SK-N-SH (cell line): ENCODE data around the gene THSD7B. TPM values are rescaled to one million over a fixed set of nuclear protein-coding genes. Genes with fewer than 3 reads are reported as not detected.

ENCODE experiments used
- CTCF ChIA-PET: fragments of 300-600, 350-600 bp; formaldehyde crosslinking; extraction: SDS; loops from one replicate; lab custom pipeline; 2021; lab: Yijun Ruan, JAX
- POLR2A ChIA-PET: fragments of 350-600 bp; sonication (Branson Sonifier 250); formaldehyde crosslinking; extraction: SDS; loops from one replicate; lab custom pipeline; 2020; ENCODE audit warnings: antibody characterized with exemption, inconsistent platforms; lab: Yijun Ruan, JAX
- DNase-seq: peaks from one replicate; pipeline ENCODE4 v3.0.0; 2012
- H2AFZ ChIP-seq: fragments of 200-600 bp; sonication (generic); 2 replicates; pipeline ENCODE4 v1.8.1; 2016; ENCODE audit warnings: antibody characterized with exemption, mild to moderate bottlenecking, low read depth
- H3F3A ChIP-seq: fragments of 200-600 bp; sonication (generic); replicated peaks from 2 replicates; pipeline ENCODE3; 2016; ENCODE audit warnings: antibody characterized with exemption, mild to moderate bottlenecking; ENCODE audit not compliant: insufficient read depth
- H3K27ac ChIP-seq, 2 experiments: fragments of 200-500 bp in 1 of 2; fragments of 200-600 bp in 1 of 2; sonication (Bioruptor generic) in 1 of 2; sonication (generic), shearing (Covaris generic) in 1 of 2; 2 replicates each; pipeline versions ENCODE4 v1.5.1 to v1.6.1; 2014 to 2016; ENCODE audit warnings: low read depth in 2 of 2, inconsistent platforms in 1 of 2, low read length in 1 of 2, mild to moderate bottlenecking in 1 of 2, mixed read lengths in 1 of 2
- H3K27me3 ChIP-seq: fragments of 200-600 bp; sonication (generic), shearing (Covaris generic); 2 replicates; pipeline ENCODE4 v1.6.1; 2016; ENCODE audit warnings: mixed run types; ENCODE audit not compliant: insufficient read depth
- H3K36me3 ChIP-seq, 2 experiments: fragments of 200-500 bp in 1 of 2; fragments of 200-600 bp in 1 of 2; sonication (Bioruptor generic) in 1 of 2; sonication (generic) in 1 of 2; replicated peaks in 1 of 2; 2 replicates each; pipeline versions ENCODE3 to v1.5.1; 2014 to 2016; ENCODE audit warnings: low read length in 1 of 2, mild to moderate bottlenecking in 1 of 2; ENCODE audit not compliant: insufficient read depth in 2 of 2, control insufficient read depth in 1 of 2
- H3K4me1 ChIP-seq, 2 experiments: fragments of 200-500 bp in 1 of 2; fragments of 200-600 bp in 1 of 2; sonication (Bioruptor generic) in 1 of 2; sonication (generic), shearing (Covaris generic) in 1 of 2; 2 replicates each; pipeline versions ENCODE4 v1.5.1 to v1.6.1; 2014 to 2016; ENCODE audit warnings: low read depth in 1 of 2, low read length in 1 of 2, mixed run types in 1 of 2; ENCODE audit not compliant: insufficient read depth in 2 of 2, control insufficient read depth in 1 of 2
- H3K4me2 ChIP-seq: fragments of 200-600 bp; sonication (generic), shearing (Covaris generic); 2 replicates; pipeline ENCODE4 v1.6.1; 2017; ENCODE audit warnings: mixed run types
- H3K4me3 ChIP-seq, 2 experiments: fragments of 200-500 bp in 1 of 2; fragments of 200-600 bp in 1 of 2; sonication (Bioruptor generic) in 1 of 2; sonication (generic), shearing (Covaris generic) in 1 of 2; 2 replicates each; pipeline versions ENCODE4 v1.5.1 to v1.8.1; 2014 to 2016; ENCODE audit warnings: low read depth in 2 of 2, inconsistent platforms in 1 of 2, low read length in 1 of 2, mild to moderate bottlenecking in 1 of 2, mixed read lengths in 1 of 2, moderate library complexity in 1 of 2
- H3K79me2 ChIP-seq: fragments of 200-600 bp; sonication (generic); 2 replicates; pipeline ENCODE4 v1.8.1; 2017; ENCODE audit warnings: mild to moderate bottlenecking; ENCODE audit not compliant: insufficient read depth
- H3K9ac ChIP-seq: fragments of 200-600 bp; sonication (generic); 2 replicates; pipeline ENCODE4 v1.6.1; 2017; ENCODE audit warnings: mixed run types
- H3K9me2 ChIP-seq: fragments of 200-600 bp; sonication (generic); 2 replicates; pipeline ENCODE4 v1.6.1; 2017; ENCODE audit warnings: mixed run types
- H3K9me3 ChIP-seq: fragments of 200-600 bp; sonication (generic); 2 replicates; pipeline ENCODE4 v1.6.1; 2017; ENCODE audit warnings: mixed run types, mild to moderate bottlenecking, moderate library complexity
- H4K20me1 ChIP-seq: fragments of 200-600 bp; sonication (generic); 2 replicates; pipeline ENCODE4 v1.6.1; 2017; ENCODE audit warnings: mild to moderate bottlenecking, mixed run types; ENCODE audit not compliant: insufficient read depth
- CHD2 ChIP-seq: fragments of 150-350 bp; IDR thresholded peaks from 2 replicates; pipeline ENCODE4 v1.6.1; 2018; ENCODE audit warnings: low read length; ENCODE audit not compliant: partially characterized antibody
- ELF1 ChIP-seq: IDR thresholded peaks from 2 replicates; pipeline ENCODE4 v1.4.0; 2012
- EZH2phosphoT487 ChIP-seq: fragments of 200-600 bp; sonication (generic); IDR thresholded peaks from 2 replicates; pipeline ENCODE4 v1.6.1; 2017; ENCODE audit warnings: low read depth, mixed run types, mild to moderate bottlenecking, antibody characterized with exemption, moderate library complexity, borderline replicate concordance
- FOSL2 ChIP-seq: IDR thresholded peaks from 2 replicates; pipeline ENCODE4 v1.4.0; 2012; ENCODE audit warnings: low read depth, mild to moderate bottlenecking, moderate library complexity, borderline replicate concordance
- FOXJ3 ChIP-seq: sonication (generic); formaldehyde crosslinking; IDR thresholded peaks from 2 replicates; pipeline ENCODE4 v1.5.1; 2020; ENCODE audit warnings: mild to moderate bottlenecking, missing genetic modification reagents
- FOXM1 ChIP-seq: IDR thresholded peaks from 2 replicates; pipeline ENCODE4 v1.4.0; 2012; ENCODE audit warnings: low read depth, mild to moderate bottlenecking
- JUND ChIP-seq: IDR thresholded peaks from 2 replicates; pipeline ENCODE4 v1.4.0; 2012
- MAX ChIP-seq: IDR thresholded peaks from 2 replicates; pipeline ENCODE4 v1.4.0; 2012; ENCODE audit warnings: low read depth
- MEF2A ChIP-seq: IDR thresholded peaks from 2 replicates; pipeline ENCODE4 v1.4.0; 2012; ENCODE audit warnings: low read depth, borderline replicate concordance
- NRF1 ChIP-seq: IDR thresholded peaks from 2 replicates; pipeline ENCODE4 v1.6.1; 2012; ENCODE audit warnings: low read depth, mild to moderate bottlenecking, low read length
- POLR2AphosphoS5 ChIP-seq: IDR thresholded peaks from 2 replicates; pipeline ENCODE4 v1.6.1; 2012; ENCODE audit warnings: low read depth, low read length
- RAD21 ChIP-seq: IDR thresholded peaks from 2 replicates; pipeline ENCODE4 v1.6.1; 2012; ENCODE audit warnings: mild to moderate bottlenecking, low read length
- RCOR1 ChIP-seq: fragments of 150-350 bp; IDR thresholded peaks from 2 replicates; pipeline ENCODE4 v1.6.1; 2017; ENCODE audit warnings: antibody characterized with exemption, low read length
- REST ChIP-seq: IDR thresholded peaks from 2 replicates; pipeline ENCODE4 v1.6.1; 2012; ENCODE audit warnings: mild to moderate bottlenecking, low read depth, low read length, moderate library complexity
- RFX5 ChIP-seq: IDR thresholded peaks from 2 replicates; pipeline ENCODE4 v1.6.1; 2012; ENCODE audit warnings: mild to moderate bottlenecking, improper control_type of control experiment, low read length
- SIN3A ChIP-seq: IDR thresholded peaks from 2 replicates; pipeline ENCODE4 v1.6.1; 2012; ENCODE audit warnings: low read depth, mild to moderate bottlenecking, low read length, moderate library complexity, borderline replicate concordance
- TCF12 ChIP-seq: IDR thresholded peaks from 2 replicates; pipeline ENCODE4 v1.4.0; 2012
- TEAD4 ChIP-seq: IDR thresholded peaks from 2 replicates; pipeline ENCODE4 v1.4.0; 2012; ENCODE audit warnings: mild to moderate bottlenecking, borderline replicate concordance; ENCODE audit not compliant: insufficient read depth
- YY1 ChIP-seq: IDR thresholded peaks from 2 replicates; pipeline ENCODE4 v1.4.0; 2012; ENCODE audit warnings: low read depth, mild to moderate bottlenecking
- WGBS: methylation state at CpG from one replicate; pipeline ENCODE4 v1.1.6; 2017; ENCODE audit warnings: low lambda C conversion rate; 5-methylcytosine and 5-hydroxymethylcytosine counted together
- polyA plus RNA-seq, 3 experiments: library from polyadenylated mRNA; depleted of rRNA; stranded (reverse); fragments of >200 nt; gene quantifications; 2 replicates each; pipeline ENCODE4 v1.2.3, GENCODE V29; 2012
- TF ChIP-seq, protein P1 (sequence below): IDR thresholded peaks from 2 replicates; pipeline ENCODE4 v1.4.0; 2012; ENCODE audit warnings: low read depth, borderline replicate concordance
- TF ChIP-seq, protein P2 (sequence below): IDR thresholded peaks from 2 replicates; pipeline ENCODE4 v1.4.0; 2012; ENCODE audit warnings: low read depth, borderline replicate concordance
- TF ChIP-seq, protein P3 (sequence below): IDR thresholded peaks from 2 replicates; pipeline ENCODE4; 2012

Gene THSD7B
- polyA plus RNA-seq, 1 of the 3 experiments (the other 2 are of a cell fraction), result not detected

- ChIA-PET POLR2A (no interaction called here), CTCF (interaction anchor here (1.4 kb wide), 1 partner anchor 299 kb away, joined by 3 read pairs; no protein-coding TSS in a partner anchor)
- H3K9ac ChIP-seq, result no peak overlapping the region
- no peaks in the 10 kb centered on the region for H3K4me1 ChIP-seq
- H4K20me1 ChIP-seq, result no peaks in the 10 kb centered on the region
- 4% methylated on average over 1 of the region's 1 CpG for WGBS
- no peaks in the 10 kb centered on the region for H3K27me3 ChIP-seq
- H3K9me3 ChIP-seq, result no peaks in the 10 kb centered on the region
- H3K36me3 ChIP-seq, result no peaks in the 10 kb centered on the region
- H3K4me3 ChIP-seq, result no peak overlapping the region
- no peaks in the 10 kb centered on the region for H3F3A ChIP-seq
- H3K27ac ChIP-seq, result no peak overlapping the region
- no peaks in the 10 kb centered on the region for H3K79me2 ChIP-seq
- no peak overlapping the region for H2AFZ ChIP-seq
- TF ChIP-seq, protein P1, sequence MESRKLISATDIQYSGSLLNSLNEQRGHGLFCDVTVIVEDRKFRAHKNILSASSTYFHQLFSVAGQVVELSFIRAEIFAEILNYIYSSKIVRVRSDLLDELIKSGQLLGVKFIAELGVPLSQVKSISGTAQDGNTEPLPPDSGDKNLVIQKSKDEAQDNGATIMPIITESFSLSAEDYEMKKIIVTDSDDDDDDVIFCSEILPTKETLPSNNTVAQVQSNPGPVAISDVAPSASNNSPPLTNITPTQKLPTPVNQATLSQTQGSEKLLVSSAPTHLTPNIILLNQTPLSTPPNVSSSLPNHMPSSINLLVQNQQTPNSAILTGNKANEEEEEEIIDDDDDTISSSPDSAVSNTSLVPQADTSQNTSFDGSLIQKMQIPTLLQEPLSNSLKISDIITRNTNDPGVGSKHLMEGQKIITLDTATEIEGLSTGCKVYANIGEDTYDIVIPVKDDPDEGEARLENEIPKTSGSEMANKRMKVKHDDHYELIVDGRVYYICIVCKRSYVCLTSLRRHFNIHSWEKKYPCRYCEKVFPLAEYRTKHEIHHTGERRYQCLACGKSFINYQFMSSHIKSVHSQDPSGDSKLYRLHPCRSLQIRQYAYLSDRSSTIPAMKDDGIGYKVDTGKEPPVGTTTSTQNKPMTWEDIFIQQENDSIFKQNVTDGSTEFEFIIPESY, result no peak
- no peak for TF ChIP-seq POLR2AphosphoS5
- no peak for TF ChIP-seq ELF1
- TF ChIP-seq JUND, result no peak
- TF ChIP-seq FOSL2, result no peak
- no peak for TF ChIP-seq RAD21
- TF ChIP-seq TEAD4, result no peak
- H3K9me2 ChIP-seq, result no peaks in the 10 kb centered on the region
- DNase-seq, result no peak
- H3K4me2 ChIP-seq, result no peak overlapping the region
These were observed 774.0 kb downstream of the THSD7B start for GRCh38 chr2:137539336-137539735.

DNA sequence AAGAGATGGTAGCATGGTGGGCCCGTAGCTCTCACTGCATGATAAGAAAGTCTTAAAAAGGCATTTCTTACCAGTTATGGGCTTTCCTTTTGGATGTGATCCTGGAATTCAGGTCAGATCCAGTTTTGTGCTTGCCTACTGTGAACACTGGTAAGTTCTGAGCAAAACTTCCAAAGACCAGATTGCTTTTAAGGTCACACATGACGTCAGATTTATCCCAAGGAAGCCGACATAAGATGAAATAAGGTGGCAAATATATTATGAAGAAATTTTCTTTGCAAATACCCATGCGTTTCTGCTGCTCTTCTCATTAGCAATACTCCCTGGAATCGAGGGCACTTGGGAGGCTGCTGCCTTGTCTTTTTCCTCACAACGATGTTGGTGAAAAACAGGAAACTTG is 782.5 kb downstream of the THSD7B start:
- no peak overlapping the region for H3K27ac ChIP-seq
- POLR2A ChIA-PET, result no interaction called here
- CTCF ChIA-PET, result no interaction called here
- H3K4me2 ChIP-seq, result no peak overlapping the region
- TF ChIP-seq MEF2A, result no peak
- TF ChIP-seq FOXM1, result no peak
- TF ChIP-seq REST, result no peak
- TF ChIP-seq, protein P2, sequence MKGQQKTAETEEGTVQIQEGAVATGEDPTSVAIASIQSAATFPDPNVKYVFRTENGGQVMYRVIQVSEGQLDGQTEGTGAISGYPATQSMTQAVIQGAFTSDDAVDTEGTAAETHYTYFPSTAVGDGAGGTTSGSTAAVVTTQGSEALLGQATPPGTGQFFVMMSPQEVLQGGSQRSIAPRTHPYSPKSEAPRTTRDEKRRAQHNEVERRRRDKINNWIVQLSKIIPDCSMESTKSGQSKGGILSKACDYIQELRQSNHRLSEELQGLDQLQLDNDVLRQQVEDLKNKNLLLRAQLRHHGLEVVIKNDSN, result no peak
- TF ChIP-seq TEAD4, result no peak
- no peak for TF ChIP-seq SIN3A
- TF ChIP-seq, protein P3, sequence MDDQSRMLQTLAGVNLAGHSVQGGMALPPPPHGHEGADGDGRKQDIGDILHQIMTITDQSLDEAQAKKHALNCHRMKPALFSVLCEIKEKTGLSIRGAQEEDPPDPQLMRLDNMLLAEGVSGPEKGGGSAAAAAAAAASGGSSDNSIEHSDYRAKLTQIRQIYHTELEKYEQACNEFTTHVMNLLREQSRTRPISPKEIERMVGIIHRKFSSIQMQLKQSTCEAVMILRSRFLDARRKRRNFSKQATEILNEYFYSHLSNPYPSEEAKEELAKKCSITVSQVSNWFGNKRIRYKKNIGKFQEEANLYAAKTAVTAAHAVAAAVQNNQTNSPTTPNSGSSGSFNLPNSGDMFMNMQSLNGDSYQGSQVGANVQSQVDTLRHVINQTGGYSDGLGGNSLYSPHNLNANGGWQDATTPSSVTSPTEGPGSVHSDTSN, result no peak
- no peak for TF ChIP-seq MAX
- no peak for TF ChIP-seq TCF12
- no peak for TF ChIP-seq NRF1
- TF ChIP-seq CHD2, result no peak
- no peak for TF ChIP-seq FOXJ3 (CRISPR knock-in tag)
- TF ChIP-seq RFX5, result no peak
- TF ChIP-seq EZH2phosphoT487, result no peak
- TF ChIP-seq ELF1, result no peak
- no peak for TF ChIP-seq FOSL2
- TF ChIP-seq RCOR1, result no peak
- no peak for TF ChIP-seq YY1
- TF ChIP-seq, all 33 proteins: peak for 0
- Histone ChIP-seq H3F3A (no peaks in the 10 kb centered on the region), H3K36me3 (no peaks in the 10 kb centered on the region), H3K9me3 (no peaks in the 10 kb centered on the region), H3K4me3 (no peak overlapping the region), H3K9ac (no peak overlapping the region), H3K9me2 (no peaks in the 10 kb centered on the region), H3K27me3 (no peaks in the 10 kb centered on the region), H3K4me1 (no peaks in the 10 kb centered on the region), H4K20me1 (no peaks in the 10 kb centered on the region), H3K79me2 (no peaks in the 10 kb centered on the region), H2AFZ (no peak overlapping the region)
- whole genome bisulfite sequencing, result 18% methylated on average over 6 of the region's 6 CpGs
- no peak for DNase-seq
